Endothelial cell of umbilical vein (primary cell): ENCODE measurements around the gene HACE1.
"Not testable (repeated sequence)": the region's sequence is repeated elsewhere in the genome, so short reads cannot be mapped to it uniquely, and the experiment has no call there.

Source experiments
- CTCF ChIP-seq, 2 donors: IDR thresholded peaks; 1 replicate in 1 of 2; 2 replicates in 1 of 2; pipeline ENCODE4 v1.5.1; 2011; ENCODE audit warnings: low read length in 2 of 2, mild to moderate bottlenecking in 2 of 2, moderate library complexity in 2 of 2, control low read depth in 1 of 2, inconsistent platforms in 1 of 2, low read depth in 1 of 2; ENCODE audit not compliant: insufficient read depth in 1 of 2; ENCODE audit errors: extremely low read depth in 1 of 2
- EZH2 ChIP-seq: IDR thresholded peaks from 2 replicates; pipeline ENCODE4 v1.6.1; 2012; ENCODE audit warnings: borderline replicate concordance, low read depth, mild to moderate bottlenecking, moderate library complexity, low read length, inconsistent platforms; ENCODE audit not compliant: severe bottlenecking
- FOS ChIP-seq: IDR thresholded peaks from 2 replicates; pipeline ENCODE4 v1.6.1; 2011; ENCODE audit warnings: mild to moderate bottlenecking, low read length, moderate library complexity, borderline replicate concordance; ENCODE audit not compliant: insufficient read depth
- GATA2 ChIP-seq: IDR thresholded peaks from 2 replicates; pipeline ENCODE4 v1.7.0; 2011; ENCODE audit warnings: low read depth, mild to moderate bottlenecking, moderate library complexity, mixed read lengths, low read length; ENCODE audit not compliant: insufficient read length, insufficient read depth
- JUN ChIP-seq: IDR thresholded peaks from 2 replicates; pipeline ENCODE4 v1.6.1; 2011; ENCODE audit warnings: borderline replicate concordance, low read depth; ENCODE audit not compliant: insufficient read length, insufficient read depth
- MYC ChIP-seq: IDR thresholded peaks from one replicate; pipeline ENCODE4 v1.6.1; 2011; ENCODE audit warnings: mild to moderate bottlenecking, low read depth, low read length
- POLR2A ChIP-seq: IDR thresholded peaks from 2 replicates; pipeline ENCODE4 v1.6.1; 2012; ENCODE audit warnings: low read depth, mild to moderate bottlenecking, control low read depth, low read length
- POLR2AphosphoS5 ChIP-seq: IDR thresholded peaks from 2 replicates; pipeline ENCODE4 v1.6.1; 2012; ENCODE audit warnings: low read depth, mild to moderate bottlenecking, control low read depth, low read length, moderate library complexity; ENCODE audit not compliant: insufficient read depth
- TF ChIP-seq, protein P1 (sequence below): IDR thresholded peaks from 2 replicates; pipeline ENCODE4 v1.6.1; 2011; ENCODE audit not compliant: insufficient read depth, insufficient read length

GRCh38 chr6:104898893-104899292 lies 39.2 kb upstream of the HACE1 start:
- not testable (repeated sequence) for TF ChIP-seq POLR2A; POLR2AphosphoS5; CTCF (IDR thresholded peaks at IDR 0.05; ENCODE audit: extremely low read depth in 1 of 2, insufficient read depth in 1 of 2, low read depth in 1 of 2, low read length in 2 of 2); EZH2; MYC; JUN; GATA2; FOS
- TF ChIP-seq, protein P1, sequence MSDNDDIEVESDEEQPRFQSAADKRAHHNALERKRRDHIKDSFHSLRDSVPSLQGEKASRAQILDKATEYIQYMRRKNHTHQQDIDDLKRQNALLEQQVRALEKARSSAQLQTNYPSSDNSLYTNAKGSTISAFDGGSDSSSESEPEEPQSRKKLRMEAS: not testable (repeated sequence)
